ENCODE data around the gene SLC12A7.

- TF ChIP-seq POLR2AphosphoS5 (IDR thresholded peaks at IDR 0.05; ENCODE audit: borderline replicate concordance, low read depth, low read length) (no peak), EZH2 (IDR thresholded peaks at IDR 0.05) (no peak), FOXP2 (optimal IDR thresholded peaks at IDR 0.05; ENCODE audit: control extremely low read depth, extremely low read length, insufficient read depth) (no peak)
Measured at GRCh38 chr5:1118738-1119137, 6.9 kb upstream of the SLC12A7 start.

Measured in SK-N-MC (cell line).